Measurements from ENCODE around the gene TNFRSF6B. TPM values are rescaled to one million over a fixed set of nuclear protein-coding genes. Genes with fewer than 3 reads are reported as not detected.
"Not testable (repeated sequence)": the region's sequence is repeated elsewhere in the genome, so short reads cannot be mapped to it uniquely, and the experiment has no call there.

TNFRSF6B gene, protein sequence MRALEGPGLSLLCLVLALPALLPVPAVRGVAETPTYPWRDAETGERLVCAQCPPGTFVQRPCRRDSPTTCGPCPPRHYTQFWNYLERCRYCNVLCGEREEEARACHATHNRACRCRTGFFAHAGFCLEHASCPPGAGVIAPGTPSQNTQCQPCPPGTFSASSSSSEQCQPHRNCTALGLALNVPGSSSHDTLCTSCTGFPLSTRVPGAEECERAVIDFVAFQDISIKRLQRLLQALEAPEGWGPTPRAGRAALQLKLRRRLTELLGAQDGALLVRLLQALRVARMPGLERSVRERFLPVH
- total RNA-seq (1 to 10 TPM in 2 of 4 donors, under 1 TPM in 1, not detected in 1; 0.23 to 1.4 (median 1.1) TPM), polyA plus RNA-seq (2.7 TPM)
- long read RNA-seq, donor 1, partial matches to known transcripts, result 0 of 4 reads
- long read RNA-seq, donor 1, other reads (novel, unspliced or antisense), result 1 of 4 reads
- long read RNA-seq, donor 2, partial matches to known transcripts, result 0 of 2 reads
- long read RNA-seq, donor 2, other reads (novel, unspliced or antisense), result 1 of 2 reads
- long read RNA-seq, donor 3, transcript TNFRSF6B-201 (3 exons, 1,141 nt), result major isoform, 8 of 11 reads
- long read RNA-seq, donor 3, partial matches to known transcripts, result 0 of 11 reads
- long read RNA-seq, donor 3, other reads (novel, unspliced or antisense), result 3 of 11 reads
- long read RNA-seq, donor 4, partial matches to known transcripts, result 0 of 1 reads
- long read RNA-seq, donor 4, other reads (novel, unspliced or antisense), result 0 of 1 reads

DNA sequence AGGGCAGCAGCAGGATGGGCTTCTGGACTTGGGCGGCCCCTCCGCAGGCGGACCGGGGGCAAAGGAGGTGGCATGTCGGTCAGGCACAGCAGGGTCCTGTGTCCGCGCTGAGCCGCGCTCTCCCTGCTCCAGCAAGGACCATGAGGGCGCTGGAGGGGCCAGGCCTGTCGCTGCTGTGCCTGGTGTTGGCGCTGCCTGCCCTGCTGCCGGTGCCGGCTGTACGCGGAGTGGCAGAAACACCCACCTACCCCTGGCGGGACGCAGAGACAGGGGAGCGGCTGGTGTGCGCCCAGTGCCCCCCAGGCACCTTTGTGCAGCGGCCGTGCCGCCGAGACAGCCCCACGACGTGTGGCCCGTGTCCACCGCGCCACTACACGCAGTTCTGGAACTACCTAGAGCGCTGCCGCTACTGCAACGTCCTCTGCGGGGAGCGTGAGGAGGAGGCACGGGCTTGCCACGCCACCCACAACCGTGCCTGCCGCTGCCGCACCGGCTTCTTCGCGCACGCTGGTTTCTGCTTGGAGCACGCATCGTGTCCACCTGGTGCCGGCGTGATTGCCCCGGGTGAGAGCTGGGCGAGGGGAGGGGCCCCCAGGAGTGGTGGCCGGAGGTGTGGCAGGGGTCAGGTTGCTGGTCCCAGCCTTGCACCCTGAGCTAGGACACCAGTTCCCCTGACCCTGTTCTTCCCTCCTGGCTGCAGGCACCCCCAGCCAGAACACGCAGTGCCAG, at the start of gene TNFRSF6B:
Gene TNFRSF6B (plus strand): TSS at position 25 of the 729 bp plus-strand sequence. CDS start 116 bp downstream, at position 141.
- no peak within 1 kb of the TSS for H3K27ac ChIP-seq (ENCODE audit: low read length)

DNA sequence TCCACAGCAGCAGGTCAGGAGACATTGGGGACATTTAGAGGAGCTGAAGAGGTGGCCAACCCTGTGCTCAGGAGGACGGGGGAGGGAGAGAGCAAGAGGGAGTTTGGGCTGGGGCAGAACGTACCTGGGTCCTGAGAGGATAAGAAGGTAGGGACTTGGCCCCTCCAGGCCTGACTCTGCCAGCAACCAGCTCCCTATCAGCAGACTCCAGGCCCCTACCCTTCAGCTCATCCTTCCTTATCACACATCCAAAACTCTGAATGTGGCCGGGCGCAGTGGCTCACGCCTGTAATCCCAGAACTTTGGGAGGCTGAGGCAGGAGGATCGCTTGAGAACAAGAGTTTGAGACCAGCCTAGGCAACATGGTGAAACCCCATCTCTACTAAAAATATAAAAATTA, 48.3 kb upstream of the TNFRSF6B start:
- intact Hi-C loops (cut with DNase I), result loop anchor here in 1 of 4 donors (10.0 kb wide), 1 partner anchor 87 kb away; the partner anchor contains the start of genes LIME1 and SLC2A4RG
- ATAC-seq, result no peak
- 83% methylated on average over 6 of the region's 6 CpGs for WGBS

More for the DNA sequence above, at the start of gene TNFRSF6B:
- 28% methylated on average over 52 of the region's 52 CpGs for WGBS
- Histone ChIP-seq H3K9me3 (ENCODE audit: control insufficient read depth, low read length) (no peaks in the 10 kb centered on the region), H3K27me3 (ENCODE audit: control insufficient read depth, insufficient read depth) (no peaks in the 10 kb centered on the region), H3K4me3 (ENCODE audit: low read length) (no peak within 1 kb of the TSS), H3K4me1 (ENCODE audit: control insufficient read depth, insufficient read depth, low read length) (no peaks in the 10 kb centered on the region)
- DNase-seq (peak in 2 of 3 donors; percentile 71 to 73), ATAC-seq (peak; percentile 0 to 3)
- intact Hi-C loops (cut with DNase I), result no loop called here

DNA sequence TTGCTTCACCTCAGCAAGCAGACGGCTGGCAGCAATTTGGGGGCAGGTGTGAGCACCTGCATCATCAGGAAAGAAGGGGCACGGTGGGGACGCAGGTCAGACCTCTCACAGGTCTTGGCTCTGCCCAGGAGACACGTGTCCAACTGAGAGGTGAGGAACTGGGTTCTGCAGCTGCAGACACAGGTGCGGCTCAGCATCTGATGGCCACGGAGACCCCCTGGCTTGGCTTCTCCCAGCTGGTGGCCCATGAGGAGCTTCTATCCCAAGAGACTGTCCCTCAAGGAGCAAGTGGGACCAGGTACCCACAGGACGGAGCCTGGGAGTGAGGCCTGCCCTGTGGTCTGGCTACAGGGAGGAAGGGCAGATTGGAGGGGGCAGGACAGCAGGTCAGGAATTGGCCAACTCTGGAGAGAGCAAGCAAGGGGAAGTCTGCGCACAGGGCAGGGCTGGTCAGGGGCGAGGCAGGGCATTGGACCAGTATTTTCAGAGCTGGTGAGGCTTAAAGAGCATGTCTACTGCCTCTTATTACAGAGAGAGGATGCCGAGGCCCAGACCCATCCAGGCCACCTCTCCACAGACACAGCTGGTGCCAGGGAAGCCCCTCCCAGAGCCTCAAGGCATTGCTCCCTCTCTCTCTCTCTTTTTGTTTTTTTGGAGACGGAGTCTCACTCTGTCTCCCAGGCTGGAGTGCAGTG, 47.4 kb upstream of the TNFRSF6B start:
- Histone ChIP-seq H3K27ac (ENCODE audit: low read length) (no peak overlapping the region), H3K4me3 (ENCODE audit: low read length) (no peak overlapping the region), H3K27me3 (ENCODE audit: control insufficient read depth, insufficient read depth) (no peaks in the 10 kb centered on the region), H3K9me3 (ENCODE audit: control insufficient read depth, low read length) (no peaks in the 10 kb centered on the region), H3K4me1 (ENCODE audit: control insufficient read depth, insufficient read depth, low read length) (no peaks in the 10 kb centered on the region)
- no peak for DNase-seq
- intact Hi-C loops (cut with DNase I), result loop anchor here in 1 of 4 donors (10.0 kb wide), 1 partner anchor 86 kb away; the partner anchor contains the start of genes LIME1 and SLC2A4RG
- whole genome bisulfite sequencing, result 80% methylated on average over 11 of the region's 11 CpGs
- no peak for ATAC-seq

More for the DNA sequence above, 48.3 kb upstream of the TNFRSF6B start:
- DNase-seq, result no peak
- no peak overlapping the region for H3K27ac ChIP-seq (ENCODE audit: low read length)
- H3K9me3 ChIP-seq (ENCODE audit: control insufficient read depth, low read length), result no peaks in the 10 kb centered on the region
- no peaks in the 10 kb centered on the region for H3K4me1 ChIP-seq (ENCODE audit: control insufficient read depth, insufficient read depth, low read length)
- no peaks in the 10 kb centered on the region for H3K27me3 ChIP-seq (ENCODE audit: control insufficient read depth, insufficient read depth)
- no peak overlapping the region for H3K4me3 ChIP-seq (ENCODE audit: low read length)

DNA sequence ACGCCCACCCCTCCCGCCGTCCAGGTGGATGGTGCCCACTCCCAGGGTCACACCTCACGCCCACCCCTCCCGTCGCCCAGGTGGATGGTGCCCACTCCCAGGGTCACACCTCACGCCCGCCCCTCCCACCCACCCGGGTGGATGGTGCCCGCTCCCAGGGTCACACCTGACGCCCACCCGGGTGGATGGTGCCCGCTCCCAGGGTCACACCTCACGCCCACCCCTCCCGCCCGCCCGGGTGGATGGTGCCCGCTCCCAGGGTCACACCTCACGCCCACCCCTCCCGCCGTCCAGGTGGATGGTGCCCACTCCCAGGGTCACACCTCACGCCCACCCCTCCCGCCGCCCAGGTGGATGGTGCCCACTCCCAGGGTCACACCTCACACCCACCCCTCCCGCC, 46.0 kb upstream of the TNFRSF6B start:
- H3K27ac ChIP-seq (ENCODE audit: low read length); H3K9me3 ChIP-seq (ENCODE audit: control insufficient read depth, low read length); DNase-seq; H3K27me3 ChIP-seq (ENCODE audit: control insufficient read depth, insufficient read depth); ATAC-seq; H3K4me3 ChIP-seq (ENCODE audit: low read length); H3K4me1 ChIP-seq (ENCODE audit: control insufficient read depth, insufficient read depth, low read length): not testable (repeated sequence)
- intact Hi-C loops (cut with DNase I), result loop anchor here in 1 of 4 donors (10.0 kb wide), 1 partner anchor 324 kb away; the partner anchor contains the start of gene SAMD10
- WGBS, result 92% methylated on average over 25 of the region's 25 CpGs

DNA sequence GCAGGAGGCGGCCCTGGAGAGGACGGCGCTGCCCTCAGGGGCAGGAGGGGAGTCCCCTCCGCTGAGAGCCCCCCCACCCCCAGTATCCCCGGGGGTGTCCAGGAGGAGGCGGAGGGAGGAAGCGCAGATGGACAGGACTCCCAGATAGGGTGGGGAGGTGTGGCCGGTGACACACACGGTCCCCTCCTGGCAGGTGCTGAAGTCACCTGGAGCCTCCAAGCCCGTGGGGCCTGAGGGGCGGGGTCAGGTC, 44.6 kb upstream of the TNFRSF6B start:
- intact Hi-C loops (cut with DNase I), result loop anchor here in 1 of 4 donors (10.0 kb wide), 1 partner anchor 323 kb away; the partner anchor contains the start of gene SAMD10
- 15% methylated on average over 11 of the region's 11 CpGs for WGBS
- H3K4me1 ChIP-seq (ENCODE audit: control insufficient read depth, insufficient read depth, low read length), result no peaks in the 10 kb centered on the region
- ATAC-seq, result peak; percentile 4 to 22
- no peaks in the 10 kb centered on the region for H3K9me3 ChIP-seq (ENCODE audit: control insufficient read depth, low read length)
- no peaks in the 10 kb centered on the region for H3K27me3 ChIP-seq (ENCODE audit: control insufficient read depth, insufficient read depth)
- H3K27ac ChIP-seq (ENCODE audit: low read length), result no peak overlapping the region
- H3K4me3 ChIP-seq (ENCODE audit: low read length), result peak overlapping the region; percentile 52
- DNase-seq, result peak in 1 of 3 donors; percentile 66

DNA sequence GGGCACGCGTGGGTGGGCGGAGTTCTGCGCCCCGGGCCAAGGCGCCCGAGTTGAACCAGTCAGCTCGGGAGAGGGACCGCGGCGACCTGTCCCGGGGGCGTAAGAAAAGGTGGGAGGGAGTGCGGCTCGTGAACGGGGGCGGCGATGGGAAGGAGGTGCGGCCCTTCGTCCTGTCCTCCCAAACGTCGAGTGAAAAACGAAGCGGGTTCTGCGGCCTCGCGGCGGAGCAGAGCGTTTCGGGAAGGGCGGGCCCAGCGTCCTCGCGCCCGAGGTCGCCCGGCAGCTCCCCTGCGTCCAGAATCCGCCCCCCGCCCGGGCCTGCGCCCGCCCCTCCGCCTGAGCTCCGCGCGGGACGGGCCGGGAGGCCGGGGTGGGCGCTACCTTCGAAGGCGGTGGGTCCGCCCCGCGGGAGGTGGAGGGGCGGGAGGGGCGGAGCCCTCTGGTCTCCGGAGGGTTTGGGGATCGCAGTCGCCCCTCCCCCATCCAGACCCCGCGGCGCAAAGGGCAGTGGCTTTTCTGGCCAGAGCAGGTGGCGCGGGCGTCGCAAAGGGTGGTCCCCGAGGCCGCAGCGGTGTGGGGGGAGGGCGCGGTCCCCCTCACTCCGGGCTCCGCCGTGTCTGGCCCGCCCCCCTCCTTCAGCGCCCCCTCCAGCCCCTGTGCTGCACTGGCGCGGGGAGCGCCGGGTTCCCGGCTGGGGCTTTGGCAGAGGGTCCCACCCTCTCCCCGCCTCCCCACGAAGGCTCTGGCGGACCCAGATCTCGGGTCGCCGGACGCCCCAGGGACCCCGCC, 44.1 kb upstream of the TNFRSF6B start:
- Histone ChIP-seq H3K27me3 (ENCODE audit: control insufficient read depth, insufficient read depth) (no peaks in the 10 kb centered on the region), H3K9me3 (ENCODE audit: control insufficient read depth, low read length) (no peaks in the 10 kb centered on the region), H3K4me1 (ENCODE audit: control insufficient read depth, insufficient read depth, low read length) (no peaks in the 10 kb centered on the region), H3K4me3 (ENCODE audit: low read length) (peak overlapping the region; percentile 52), H3K27ac (ENCODE audit: low read length) (no peak overlapping the region)
- peak; percentile 29 to 37 for ATAC-seq
- intact Hi-C loops (cut with DNase I), result loop anchor here in 1 of 4 donors (10.0 kb wide), 1 partner anchor 322 kb away; the partner anchor contains the start of gene SAMD10
- under 1% methylated on average over 91 of the region's 91 CpGs for WGBS
- DNase-seq, result peak; percentile 50 to 83 (median 78)

DNA sequence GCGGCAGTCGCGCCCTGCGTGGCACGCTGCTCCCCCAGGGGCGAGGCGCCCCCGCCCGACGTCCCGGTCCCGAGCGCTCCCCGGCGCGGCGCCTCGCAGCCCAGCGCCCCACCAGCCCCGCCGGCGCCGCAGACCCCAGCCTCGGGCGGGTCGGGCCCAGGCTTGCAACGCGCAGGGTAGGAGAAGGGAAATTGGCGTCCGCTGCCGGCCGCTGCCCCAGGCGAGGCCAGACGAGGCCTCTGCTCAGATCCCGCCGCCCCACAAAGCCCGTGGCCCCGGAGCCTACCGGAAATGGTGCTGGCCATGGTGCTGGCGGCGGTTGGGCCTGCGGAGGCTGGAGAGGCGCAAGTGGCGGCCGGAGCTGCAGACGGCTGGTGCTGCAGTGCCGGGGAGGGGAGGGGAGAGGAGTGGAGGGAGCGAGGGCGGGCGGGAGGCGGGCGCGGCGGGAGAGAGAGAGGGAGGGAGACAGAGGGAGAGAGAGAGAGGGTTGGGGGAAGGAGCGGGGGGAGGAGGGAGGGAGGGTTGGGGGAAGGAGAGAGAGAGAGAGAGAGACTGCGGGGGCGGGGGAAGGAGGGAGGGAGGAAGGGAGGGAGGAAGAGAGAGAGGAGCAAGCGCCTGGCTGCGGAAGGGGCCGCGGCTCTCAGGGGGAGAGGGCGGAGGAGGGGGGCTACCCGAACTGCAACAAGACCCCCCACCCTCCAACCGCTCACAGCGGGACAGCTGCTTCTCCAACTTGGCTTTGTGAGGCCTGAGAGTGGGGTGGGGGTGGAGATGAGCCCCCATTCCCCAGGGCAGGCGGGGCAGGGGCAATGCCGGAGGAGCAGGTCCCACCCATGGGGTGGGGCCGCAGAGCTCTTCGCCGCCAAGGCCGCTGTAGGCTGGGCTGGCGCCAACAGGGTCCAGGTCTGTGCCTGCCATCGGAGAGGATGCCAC, 43.1 kb upstream of the TNFRSF6B start, which contains the start of gene STMN3:
Gene STMN3 (minus strand): TSS at position 384 of the 933 bp plus-strand sequence. CDS start 79 bp downstream, at position 305.
- Histone ChIP-seq H3K27me3 (ENCODE audit: control insufficient read depth, insufficient read depth) (no peaks in the 10 kb centered on the region), H3K4me1 (ENCODE audit: control insufficient read depth, insufficient read depth, low read length) (no peaks in the 10 kb centered on the region), H3K27ac (ENCODE audit: low read length) (peak within 1 kb of the TSS; percentile 31), H3K4me3 (ENCODE audit: low read length) (peak within 1 kb of the TSS; percentile 52), H3K9me3 (ENCODE audit: control insufficient read depth, low read length) (no peaks in the 10 kb centered on the region)
- peak; percentile 87 to 96 (median 96) for DNase-seq
- peak; percentile 71 to 82 for ATAC-seq
- under 1% methylated on average over 70 of the region's 73 CpGs for WGBS
- intact Hi-C loops (cut with DNase I), result loop anchor here in 1 of 4 donors (10.0 kb wide), 1 partner anchor 321 kb away; the partner anchor contains the start of gene SAMD10

DNA sequence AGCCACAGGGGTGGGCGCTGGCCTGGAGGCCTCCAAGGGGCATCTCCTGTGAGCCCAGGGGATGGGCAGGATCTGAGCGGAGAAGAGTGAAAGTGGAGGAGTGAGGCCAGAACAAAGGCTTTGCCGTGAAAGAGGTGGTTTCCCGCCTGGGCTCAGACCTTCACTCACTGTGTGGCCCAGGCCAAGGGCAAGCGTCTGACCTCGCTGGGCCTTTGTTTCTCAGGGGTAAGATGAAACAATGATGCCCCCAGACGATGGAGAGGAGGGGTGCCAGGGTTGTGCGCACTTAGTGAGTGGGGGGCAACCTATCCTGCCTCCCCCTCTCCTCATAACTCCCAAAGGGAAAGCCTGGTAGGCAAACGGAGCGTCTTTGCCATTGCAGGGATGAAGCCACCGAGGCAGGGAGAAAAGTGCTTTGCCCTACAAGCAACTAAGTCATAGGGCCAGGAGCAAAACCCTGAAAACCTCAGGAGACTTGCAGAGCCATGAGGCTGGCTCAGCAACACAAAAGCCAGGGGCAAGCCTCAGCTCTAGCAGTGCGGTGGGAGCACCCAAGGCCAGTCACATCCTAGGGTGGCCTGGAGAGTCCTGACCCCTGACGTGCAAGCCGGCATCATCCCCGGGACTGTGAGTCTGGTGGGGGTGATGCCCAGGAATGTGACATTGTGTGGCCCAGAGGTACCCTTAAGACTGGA, 42.3 kb upstream of the TNFRSF6B start:
- Histone ChIP-seq H3K27me3 (ENCODE audit: control insufficient read depth, insufficient read depth) (no peaks in the 10 kb centered on the region), H3K4me3 (ENCODE audit: low read length) (no peak overlapping the region), H3K4me1 (ENCODE audit: control insufficient read depth, insufficient read depth, low read length) (peaks cover 2% of the 10 kb centered on the region), H3K27ac (ENCODE audit: low read length) (no peak overlapping the region), H3K9me3 (ENCODE audit: control insufficient read depth, low read length) (no peaks in the 10 kb centered on the region)
- intact Hi-C loops (cut with DNase I), result loop anchor here in 1 of 4 donors (10.0 kb wide), 1 partner anchor 321 kb away; the partner anchor contains the start of gene SAMD10
- ATAC-seq (no peak), DNase-seq (no peak)
- 49% methylated on average over 15 of the region's 15 CpGs for WGBS

All from right cardiac atrium (tissue), 5 donors.